HG03432 (cell line): Measurements from ENCODE around the gene SPANXA1.
"Not testable (repeated sequence)": the region's sequence is repeated elsewhere in the genome, so short reads cannot be mapped to it uniquely, and the experiment has no call there.

Experiments used
- ATAC-seq: cut with Tn5 transposase; IDR thresholded peaks from one replicate; pipeline ENCODE4 v1.9.1; 2021; ENCODE audit warnings: mild to moderate bottlenecking, moderate library complexity; ENCODE audit not compliant: unreplicated experiment

The SPANXA1 gene, protein sequence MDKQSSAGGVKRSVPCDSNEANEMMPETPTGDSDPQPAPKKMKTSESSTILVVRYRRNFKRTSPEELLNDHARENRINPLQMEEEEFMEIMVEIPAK

DNA sequence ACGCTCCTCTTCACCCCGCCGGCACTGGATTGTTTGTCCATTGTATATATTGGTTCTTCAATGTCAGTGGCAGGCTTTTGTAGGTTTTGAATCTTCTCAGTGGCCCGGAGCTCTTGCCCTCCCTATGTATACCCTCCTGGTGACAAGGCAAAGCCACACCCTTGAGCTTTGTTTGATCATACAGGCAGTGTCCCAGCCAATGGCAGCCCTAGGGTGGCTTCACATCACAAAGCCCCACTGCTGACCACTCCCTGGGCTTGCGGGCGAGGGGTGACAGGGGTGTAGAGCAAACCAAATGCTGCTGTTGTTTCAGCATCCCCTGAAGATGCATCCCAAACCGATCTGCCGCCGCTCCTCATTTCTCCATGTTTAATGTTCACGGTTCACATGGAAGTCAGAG, at the start of gene SPANXA1:
TSS of gene SPANXA1 (minus strand) at position 101 of the 400 bp plus-strand sequence. CDS start at position 41, 60 bp downstream.
- not testable (repeated sequence) for ATAC-seq

DNA sequence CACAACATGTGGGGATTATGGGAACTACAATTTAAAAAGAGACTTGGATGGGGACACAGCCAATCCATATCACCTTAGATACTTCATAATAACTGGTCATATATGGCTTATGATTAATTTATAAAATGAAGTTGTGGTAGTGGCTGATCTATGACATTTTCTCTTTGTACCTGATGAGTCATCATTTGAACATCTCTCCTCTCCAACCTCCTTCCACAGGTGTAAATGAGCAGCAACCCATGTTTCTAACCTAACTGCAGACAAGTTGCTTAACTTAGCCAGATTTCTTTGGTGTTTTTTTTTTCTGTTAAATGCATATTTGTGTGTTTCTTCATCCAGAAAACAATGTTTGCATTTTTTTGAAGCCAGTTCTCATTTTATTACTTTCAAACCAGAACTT, 47.6 kb upstream of the SPANXA1 start:
- ATAC-seq: no peak

DNA sequence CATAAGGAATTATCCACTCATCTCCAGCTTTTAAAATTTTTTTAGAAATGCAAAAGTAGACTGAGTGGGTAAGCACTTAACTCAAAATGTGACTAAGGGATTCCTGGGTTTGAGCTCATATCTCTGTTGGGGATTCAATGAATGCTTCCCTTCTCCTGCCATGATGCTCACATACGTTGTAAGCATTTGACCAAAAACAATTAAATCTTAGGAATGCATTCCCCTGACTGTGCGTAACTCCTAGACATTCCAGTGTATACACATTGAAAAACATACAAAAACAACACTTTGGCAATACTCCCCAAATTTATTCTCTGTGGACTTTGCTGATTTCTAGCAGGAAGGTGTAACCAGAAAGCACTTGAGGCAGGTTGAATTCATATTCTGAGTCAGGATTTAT, 34.8 kb upstream of the SPANXA1 start:
- no peak for ATAC-seq

DNA sequence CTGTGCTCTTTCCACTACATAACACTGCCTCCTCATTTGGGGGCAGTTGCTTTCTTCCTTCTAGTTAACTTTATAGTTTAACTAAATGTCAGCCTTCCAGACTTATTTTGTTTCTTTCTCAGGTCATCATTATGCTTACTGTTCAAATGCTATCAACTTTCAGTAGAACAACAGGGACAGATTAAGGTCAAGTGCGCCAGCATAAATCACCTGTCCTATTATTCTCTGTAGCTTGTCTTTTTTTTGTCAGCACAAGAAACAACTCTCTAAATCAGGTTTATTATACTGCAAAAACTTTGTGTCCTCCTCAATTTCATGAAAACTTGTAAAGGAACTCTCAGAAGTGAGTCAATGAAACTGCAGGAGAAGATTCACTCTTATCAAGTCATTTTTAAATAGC, 24.6 kb upstream of the SPANXA1 start:
- ATAC-seq: no peak

DNA sequence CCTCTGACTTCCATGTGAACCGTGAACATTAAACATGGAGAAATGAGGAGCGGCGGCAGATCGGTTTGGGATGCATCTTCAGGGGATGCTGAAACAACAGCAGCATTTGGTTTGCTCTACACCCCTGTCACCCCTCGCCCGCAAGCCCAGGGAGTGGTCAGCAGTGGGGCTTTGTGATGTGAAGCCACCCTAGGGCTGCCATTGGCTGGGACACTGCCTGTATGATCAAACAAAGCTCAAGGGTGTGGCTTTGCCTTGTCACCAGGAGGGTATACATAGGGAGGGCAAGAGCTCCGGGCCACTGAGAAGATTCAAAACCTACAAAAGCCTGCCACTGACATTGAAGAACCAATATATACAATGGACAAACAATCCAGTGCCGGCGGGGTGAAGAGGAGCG, 4.9 kb upstream of the SPANXA1 start, which contains the start of gene SPANXA2:
TSS of gene SPANXA2 (plus strand) at position 301 of the 400 bp plus-strand sequence. CDS start at position 361, 60 bp downstream.
- ATAC-seq: not testable (repeated sequence)

DNA sequence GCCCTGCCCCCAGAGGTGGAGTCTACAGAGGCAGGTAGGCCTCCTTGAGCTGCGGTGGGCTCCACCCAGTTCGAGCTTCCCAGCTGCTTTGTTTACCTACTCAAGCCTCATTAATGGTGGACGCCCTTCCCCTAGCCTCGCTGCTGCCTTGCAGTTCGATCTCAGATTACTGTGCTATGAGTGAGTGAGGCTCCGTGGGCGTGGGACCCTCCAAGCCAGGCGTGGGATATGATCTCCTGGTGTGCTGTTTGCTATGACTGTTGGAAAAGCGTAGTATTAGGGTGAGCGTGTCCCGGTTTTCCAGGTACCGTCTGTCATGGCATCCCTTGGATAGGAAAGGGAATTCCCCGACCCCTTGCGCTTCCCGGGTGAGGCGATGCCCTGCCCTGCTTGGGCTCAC, 42.0 kb downstream of the SPANXA1 start:
- ATAC-seq: not testable (repeated sequence)
